Parathyroid adenoma (tissue), 2 donors: ENCODE data around the gene ANKRD10.

Source experiments
- H2AFZ ChIP-seq: fragments of 300-600 bp; sonication (generic); one replicate; pipeline ENCODE4 v1.7.0; 2017; ENCODE audit warnings: antibody characterized with exemption, mild to moderate bottlenecking
- H3K27ac ChIP-seq: fragments of 300-600 bp; sonication (generic); one replicate; pipeline ENCODE4 v1.7.0; 2017
- H3K27me3 ChIP-seq: fragments of 300-600 bp; sonication (generic); one replicate; pipeline ENCODE4 v1.7.0; 2017; ENCODE audit warnings: low read length; ENCODE audit not compliant: control insufficient read depth, insufficient read depth
- H3K36me3 ChIP-seq: fragments of 300-600 bp; sonication (generic); one replicate; pipeline ENCODE4 v1.7.0; 2017; ENCODE audit warnings: low read length; ENCODE audit not compliant: control insufficient read depth, insufficient read depth
- H3K4me1 ChIP-seq: fragments of 300-600 bp; sonication (generic); one replicate; pipeline ENCODE4 v1.7.0; 2017; ENCODE audit warnings: control low read depth
- H3K4me2 ChIP-seq: fragments of 300-600 bp; sonication (generic); one replicate; pipeline ENCODE4 v1.7.0; 2017; ENCODE audit warnings: low read length
- H3K4me3 ChIP-seq: fragments of 300-600 bp; sonication (generic); one replicate; pipeline ENCODE4 v1.7.0; 2017; ENCODE audit warnings: low read depth, low read length
- H3K79me2 ChIP-seq: fragments of 300-600 bp; sonication (generic); one replicate; pipeline ENCODE4 v1.7.0; 2017; ENCODE audit warnings: control low read depth
- H3K9ac ChIP-seq: fragments of 300-600 bp; sonication (generic); one replicate; pipeline ENCODE4 v1.7.0; 2017; ENCODE audit warnings: mild to moderate bottlenecking
- H3K9me3 ChIP-seq: fragments of 300-600 bp; sonication (generic); one replicate; pipeline ENCODE4 v1.7.0; 2017; ENCODE audit warnings: low read length; ENCODE audit not compliant: control insufficient read depth
- CTCF ChIP-seq: fragments of 300-600 bp; sonication (generic); IDR thresholded peaks from one replicate; pipeline ENCODE4 v1.7.0; 2017; ENCODE audit warnings: antibody characterized with exemption, mild to moderate bottlenecking
- donor health status: primary hyperparathyroidism.

Gene ANKRD10

GRCh38 chr13:110830331-110830730, 84.5 kb downstream of the ANKRD10 start:
- Histone ChIP-seq H3K9me3 (no peaks in the 10 kb centered on the region), H2AFZ (no peak overlapping the region), H3K36me3 (no peaks in the 10 kb centered on the region), H3K27ac (no peak overlapping the region), H3K79me2 (no peaks in the 10 kb centered on the region), H3K4me1 (no peaks in the 10 kb centered on the region), H3K4me3 (no peak overlapping the region), H3K27me3 (no peaks in the 10 kb centered on the region), H3K4me2 (no peak overlapping the region), H3K9ac (no peak overlapping the region)
- no peak for TF ChIP-seq CTCF

DNA sequence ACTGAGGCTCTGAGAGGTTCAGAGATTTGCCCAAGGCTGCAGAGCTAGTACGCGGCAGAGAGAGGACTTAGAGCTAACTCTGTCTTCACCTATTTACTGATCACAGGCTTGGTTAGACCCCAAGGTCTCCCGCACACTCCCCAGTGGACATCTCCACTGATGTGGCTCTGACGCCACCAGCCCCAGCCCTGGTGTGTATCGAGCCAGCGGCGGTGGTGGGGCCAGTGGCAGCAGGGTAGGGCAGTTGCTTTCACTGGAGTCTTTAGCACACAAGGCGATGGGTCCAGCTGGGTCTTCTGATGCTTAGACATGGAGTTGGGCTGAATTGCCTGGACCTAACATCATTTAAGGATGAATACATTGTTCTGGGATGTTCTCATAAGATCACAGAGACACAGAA, 85.4 kb downstream of the ANKRD10 start:
- H3K27me3 ChIP-seq, result no peaks in the 10 kb centered on the region
- no peaks in the 10 kb centered on the region for H3K79me2 ChIP-seq
- no peak overlapping the region for H3K4me3 ChIP-seq
- no peaks in the 10 kb centered on the region for H3K36me3 ChIP-seq
- no peak overlapping the region for H2AFZ ChIP-seq
- H3K4me1 ChIP-seq, result no peaks in the 10 kb centered on the region
- no peak overlapping the region for H3K4me2 ChIP-seq
- no peak overlapping the region for H3K9ac ChIP-seq
- H3K9me3 ChIP-seq, result no peaks in the 10 kb centered on the region
- no peak for TF ChIP-seq CTCF
- no peak overlapping the region for H3K27ac ChIP-seq

GRCh38 chr13:110828705-110829104, 86.2 kb downstream of the ANKRD10 start:
- no peak overlapping the region for H2AFZ ChIP-seq
- H3K27ac ChIP-seq, result no peak overlapping the region
- H3K9ac ChIP-seq, result no peak overlapping the region
- no peaks in the 10 kb centered on the region for H3K4me1 ChIP-seq
- no peaks in the 10 kb centered on the region for H3K36me3 ChIP-seq
- H3K4me2 ChIP-seq, result no peak overlapping the region
- no peaks in the 10 kb centered on the region for H3K79me2 ChIP-seq
- TF ChIP-seq CTCF, result no peak
- no peaks in the 10 kb centered on the region for H3K9me3 ChIP-seq
- H3K27me3 ChIP-seq, result no peaks in the 10 kb centered on the region
- no peak overlapping the region for H3K4me3 ChIP-seq
